ENCODE measurements around the gene SDR42E1.

DNA sequence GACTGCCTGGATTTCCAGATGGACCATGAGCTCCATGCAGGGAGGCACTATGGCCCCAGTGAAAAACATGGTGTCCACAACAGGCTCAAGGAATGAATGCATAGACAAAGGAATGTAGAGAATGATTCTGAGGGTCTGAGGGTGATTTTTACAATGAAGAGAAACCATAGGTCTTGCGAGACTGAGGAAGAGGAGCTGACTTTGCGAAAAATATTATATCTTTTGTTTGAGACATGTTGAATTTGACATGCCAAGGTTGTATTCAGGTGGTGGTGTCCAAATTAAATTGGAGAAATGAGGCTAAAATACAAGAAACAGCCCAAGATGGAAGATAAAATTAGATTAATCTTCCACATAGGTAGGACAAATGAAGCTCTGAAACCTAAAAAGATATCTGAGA lies 36.5 kb upstream of the SDR42E1 start:
- TF ChIP-seq, protein P1, sequence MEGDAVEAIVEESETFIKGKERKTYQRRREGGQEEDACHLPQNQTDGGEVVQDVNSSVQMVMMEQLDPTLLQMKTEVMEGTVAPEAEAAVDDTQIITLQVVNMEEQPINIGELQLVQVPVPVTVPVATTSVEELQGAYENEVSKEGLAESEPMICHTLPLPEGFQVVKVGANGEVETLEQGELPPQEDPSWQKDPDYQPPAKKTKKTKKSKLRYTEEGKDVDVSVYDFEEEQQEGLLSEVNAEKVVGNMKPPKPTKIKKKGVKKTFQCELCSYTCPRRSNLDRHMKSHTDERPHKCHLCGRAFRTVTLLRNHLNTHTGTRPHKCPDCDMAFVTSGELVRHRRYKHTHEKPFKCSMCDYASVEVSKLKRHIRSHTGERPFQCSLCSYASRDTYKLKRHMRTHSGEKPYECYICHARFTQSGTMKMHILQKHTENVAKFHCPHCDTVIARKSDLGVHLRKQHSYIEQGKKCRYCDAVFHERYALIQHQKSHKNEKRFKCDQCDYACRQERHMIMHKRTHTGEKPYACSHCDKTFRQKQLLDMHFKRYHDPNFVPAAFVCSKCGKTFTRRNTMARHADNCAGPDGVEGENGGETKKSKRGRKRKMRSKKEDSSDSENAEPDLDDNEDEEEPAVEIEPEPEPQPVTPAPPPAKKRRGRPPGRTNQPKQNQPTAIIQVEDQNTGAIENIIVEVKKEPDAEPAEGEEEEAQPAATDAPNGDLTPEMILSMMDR (optimal IDR thresholded peaks at IDR 0.05 in 1 of 3, IDR thresholded peaks at IDR 0.05 in 1 of 3, conservative IDR thresholded peaks at IDR 0.05 in 1 of 3; ENCODE audit: extremely low read depth in 1 of 3, insufficient read depth in 2 of 3, low read length in 3 of 3): no peak
- TF ChIP-seq EZH2 (IDR thresholded peaks at IDR 0.05; ENCODE audit: low read length): no peak

Measured in keratinocyte (primary cell).